Body of pancreas (tissue), 4 donors: ENCODE measurements around the gene NINL. TPM values are rescaled to one million over a fixed set of nuclear protein-coding genes. Genes with fewer than 3 reads are reported as not detected.

Experiments
- ATAC-seq: fragments of 150-250 bp; one replicate; pipeline ENCODE4 v1.9.1; 2016
- DNase-seq, 4 donors: peaks; one replicate each; pipeline ENCODE4 v3.0.0-alpha.2; 2019
- H3K27ac ChIP-seq, 4 donors: fragments of 200-600 bp; sonication (generic); 1 replicate in 3 of 4; 2 replicates in 1 of 4; pipeline versions ENCODE4 v1.5.1 to v1.6.1; 2016 to 2019; ENCODE audit warnings: mild to moderate bottlenecking in 1 of 4, mixed read lengths in 1 of 4, moderate library complexity in 1 of 4
- H3K27me3 ChIP-seq, 2 donors: fragments of 200-600 bp; sonication (generic); one replicate each; pipeline ENCODE4 v1.6.0; 2016; ENCODE audit warnings: mild to moderate bottlenecking in 1 of 2
- H3K36me3 ChIP-seq, 2 donors: fragments of 200-600 bp; sonication (generic); replicated peaks in 1 of 2; 2 replicates each; pipeline ENCODE4 v1.5.1; 2016; ENCODE audit warnings: low read depth in 2 of 2; ENCODE audit not compliant: insufficient read depth in 1 of 2
- H3K4me1 ChIP-seq: fragments of 200-600 bp; sonication (generic); one replicate; pipeline ENCODE4 v1.6.0; 2016
- H3K4me3 ChIP-seq, 2 donors: fragments of 200-600 bp; sonication (generic); 1 replicate in 1 of 2; 2 replicates in 1 of 2; pipeline ENCODE4 v1.5.1; 2016 to 2019
- H3K9me3 ChIP-seq, 3 donors: fragments of 200-600 bp; sonication (generic); 1 replicate in 2 of 3; 2 replicates in 1 of 3; pipeline ENCODE4 v1.5.1; 2016
- POLR2A ChIP-seq, 3 donors: fragments of 450-650 bp; IDR thresholded peaks; one replicate each; pipeline ENCODE4 v1.6.1; 2016; ENCODE audit warnings: antibody characterized with exemption in 3 of 3, mild to moderate bottlenecking in 2 of 3
- WGBS, 2 donors: methylation state at CpG; one replicate each; pipeline ENCODE4 v1.1.5; 2017; 5-methylcytosine and 5-hydroxymethylcytosine counted together
- intact Hi-C: fragments of 100-400 bp; cut with DNase I; formaldehyde crosslinking; loops from one replicate; pipeline ENCODE4 v1.15.1; 2023
- small RNA-seq: library from RNA; depleted of rRNA; stranded (forward); fragments of <200 nt; gene quantifications from one replicate; pipeline ENCODE3, GENCODE V24; 2016
- total RNA-seq, 2 donors: library from RNA; depleted of rRNA; stranded (reverse); fragments of >200 nt; gene quantifications; one replicate each; pipeline ENCODE4 v1.1.0, GENCODE V29; 2016
- TF ChIP-seq, protein P1 (sequence below), 7 experiments: fragments of 450-650 bp in 4 of 7; fragments of 200-600 bp in 3 of 7; sonication (generic) in 3 of 7; IDR thresholded peaks; one replicate each; pipeline ENCODE4 v1.5.1; 2016 to 2019; ENCODE audit warnings: antibody characterized with exemption in 7 of 7

Gene NINL
- total RNA-seq, 2 donors from 2014 or later: 6.7 to 34.9 TPM

DNA sequence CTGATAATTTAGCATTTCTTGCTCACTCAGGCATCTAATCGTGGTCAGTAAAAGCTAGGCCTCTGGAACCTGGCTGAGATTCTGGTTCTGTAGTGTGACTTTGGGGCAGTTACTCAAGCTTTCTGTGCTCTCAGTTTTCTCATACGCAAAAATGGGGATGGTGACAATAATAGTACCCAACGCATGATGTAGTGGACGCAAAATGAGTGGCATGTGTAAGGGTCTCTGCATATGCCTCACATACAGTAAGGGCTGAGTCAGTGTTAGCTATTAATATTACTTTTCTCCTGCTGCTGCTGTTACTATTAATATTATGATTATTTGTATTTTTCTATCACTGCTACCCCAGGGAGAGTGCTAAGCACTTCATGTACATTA lies 177.2 kb downstream of the NINL start:
- DNase-seq: no peak
- TF ChIP-seq, protein P1, sequence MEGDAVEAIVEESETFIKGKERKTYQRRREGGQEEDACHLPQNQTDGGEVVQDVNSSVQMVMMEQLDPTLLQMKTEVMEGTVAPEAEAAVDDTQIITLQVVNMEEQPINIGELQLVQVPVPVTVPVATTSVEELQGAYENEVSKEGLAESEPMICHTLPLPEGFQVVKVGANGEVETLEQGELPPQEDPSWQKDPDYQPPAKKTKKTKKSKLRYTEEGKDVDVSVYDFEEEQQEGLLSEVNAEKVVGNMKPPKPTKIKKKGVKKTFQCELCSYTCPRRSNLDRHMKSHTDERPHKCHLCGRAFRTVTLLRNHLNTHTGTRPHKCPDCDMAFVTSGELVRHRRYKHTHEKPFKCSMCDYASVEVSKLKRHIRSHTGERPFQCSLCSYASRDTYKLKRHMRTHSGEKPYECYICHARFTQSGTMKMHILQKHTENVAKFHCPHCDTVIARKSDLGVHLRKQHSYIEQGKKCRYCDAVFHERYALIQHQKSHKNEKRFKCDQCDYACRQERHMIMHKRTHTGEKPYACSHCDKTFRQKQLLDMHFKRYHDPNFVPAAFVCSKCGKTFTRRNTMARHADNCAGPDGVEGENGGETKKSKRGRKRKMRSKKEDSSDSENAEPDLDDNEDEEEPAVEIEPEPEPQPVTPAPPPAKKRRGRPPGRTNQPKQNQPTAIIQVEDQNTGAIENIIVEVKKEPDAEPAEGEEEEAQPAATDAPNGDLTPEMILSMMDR (IDR thresholded peaks at IDR 0.05): no peak
- TF ChIP-seq POLR2A (IDR thresholded peaks at IDR 0.05): no peak
- 2 to 7% methylated on average over 4 of the region's 4 CpGs for WGBS, 2 donors
- intact Hi-C loops: no loop called here
- H3K9me3 ChIP-seq: peaks cover 0 to 5% (median 0%) of the 10 kb centered on the region in 3 donors
- H3K27me3 ChIP-seq: no peaks in the 10 kb centered on the region
- peak overlapping the region in 2 of 4 donors; percentile 52 to 63 for H3K27ac ChIP-seq
- no peaks in the 10 kb centered on the region for H3K36me3 ChIP-seq
- peaks cover 9% of the 10 kb centered on the region for H3K4me1 ChIP-seq
- no peak for ATAC-seq
- peak overlapping the region in 1 of 2 donors; percentile 35 for H3K4me3 ChIP-seq

DNA sequence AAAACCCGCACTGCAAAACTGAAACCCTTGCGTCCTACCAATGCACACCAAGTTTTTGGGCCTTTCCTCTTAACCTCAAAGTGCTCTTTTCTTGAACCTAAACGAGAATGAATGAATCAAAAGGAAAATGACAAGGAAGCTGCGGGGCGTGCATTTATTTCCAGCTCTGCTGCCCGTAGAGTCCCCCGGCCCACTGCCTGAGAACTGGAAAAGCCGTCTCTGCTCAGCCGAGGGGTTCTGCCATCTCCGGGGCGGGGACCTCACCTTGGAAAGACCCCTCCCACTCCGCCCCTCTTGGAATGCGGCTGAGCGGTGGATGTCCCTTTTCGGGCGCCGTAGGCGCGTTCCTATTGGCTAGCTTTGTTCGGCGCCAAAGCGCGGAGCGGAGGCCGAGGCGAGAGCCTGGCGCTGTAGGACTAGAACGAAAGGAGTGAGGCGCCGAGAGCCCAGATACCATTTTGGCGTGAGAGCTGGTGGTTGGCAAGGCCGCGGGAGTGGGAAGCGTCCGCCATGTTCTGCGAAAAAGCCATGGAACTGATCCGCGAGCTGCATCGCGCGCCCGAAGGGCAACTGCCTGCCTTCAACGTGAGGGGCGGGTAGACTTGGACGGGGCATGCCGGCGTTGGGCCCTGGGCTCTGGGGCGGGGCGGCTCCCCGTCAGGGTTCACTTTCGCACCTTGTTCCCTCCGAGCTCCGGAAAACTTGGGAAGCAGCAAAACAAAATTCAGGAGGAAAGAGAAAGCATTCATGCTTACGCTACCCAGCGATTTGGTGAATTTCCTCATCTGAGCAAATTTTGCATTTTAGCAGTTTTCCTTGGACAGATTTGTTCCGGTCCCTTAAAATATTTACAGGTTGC lies 177.8 kb downstream of the NINL start, which contains the start of gene GINS1:
Gene GINS1, plus strand, starts transcription at position 363 of the 859 bp plus-strand sequence. Its CDS starts 148 bp downstream, at position 511.
- Histone ChIP-seq H3K27ac (peak within 1 kb of the TSS in 3 of 4 donors; percentile 41 to 63 (median 52)), H3K4me1 (peaks cover 9% of the 10 kb centered on the region), H3K36me3 (no peaks in the 10 kb centered on the region), H3K27me3 (no peaks in the 10 kb centered on the region), H3K9me3 (peaks cover 0 to 12% (median 0%) of the 10 kb centered on the region in 3 donors), H3K4me3 (peak within 1 kb of the TSS; percentile 9 to 35)
- WGBS, 2 donors: 1 to 2% methylated on average over 39 to 55 of the region's 56 CpGs
- intact Hi-C loops: no loop called here
- DNase-seq (peak; percentile 76 to 86 (median 82)), ATAC-seq (peak; percentile 97)
- TF ChIP-seq POLR2A (IDR thresholded peaks at IDR 0.05): peak in 2 of 3 donors; percentile 43 to 55
- TF ChIP-seq, protein P1 (IDR thresholded peaks at IDR 0.05): peak in 1 of 7 experiments; percentile 5

Small RNAs within 50 kb of the gene (small RNA-seq; reads per million reads assigned to genes)
- gene RNU6ATAC17P: not detected

Other genes starting within 250 kb of the NINL start
- 100 to 1,000 TPM in 1 of 2 donors, 10 to 100 TPM in 1; 74.7 to 106 TPM for gene ABHD12, start 194.7 kb downstream of the NINL start, total RNA-seq
- under 1 TPM; 0.78 to 0.99 TPM for gene GINS1, start 177.9 kb downstream of the NINL start, total RNA-seq
- gene NANP, start 38.5 kb upstream of the NINL start, total RNA-seq: 1 to 10 TPM; 2.6 to 9.6 TPM
- 10 to 100 TPM; 10.2 to 13.7 TPM for gene ZNF337, start 111.3 kb upstream of the NINL start, total RNA-seq